SK-N-MC (cell line): Measurements from ENCODE around the gene ZNF559.

Source experiments
- EZH2 ChIP-seq: fragments of 200-600 bp; sonication (generic); IDR thresholded peaks from one replicate; pipeline ENCODE4 v1.6.1; 2017; ENCODE audit warnings: antibody characterized with exemption
- FOXP2 ChIP-seq: optimal IDR thresholded peaks from 2 replicates; pipeline ENCODE3; 2011; ENCODE audit warnings: mild to moderate bottlenecking, moderate library complexity; ENCODE audit not compliant: insufficient read depth; ENCODE audit errors: extremely low read length, control extremely low read depth

- TF ChIP-seq FOXP2: no peak
- TF ChIP-seq EZH2: no peak
Measured at GRCh38 chr19:9348671-9349070, 24.7 kb downstream of the ZNF559 start.
